Fibroblast of lung (primary cell): ENCODE data around the gene RARRES2. TPM values are rescaled to one million over a fixed set of nuclear protein-coding genes. Genes with fewer than 3 reads are reported as not detected.

Experiments
- DNase-seq, 2 donors: peaks; one replicate each; pipeline versions ENCODE4 v3.0.0 to v3.0.0-alpha.2; 2010; ENCODE audit warnings: low read depth in 2 of 2
- H2AFZ ChIP-seq: 2 replicates; pipeline ENCODE4 v1.5.1; 2012; ENCODE audit warnings: low read length, control low read depth, inconsistent platforms
- H3K27ac ChIP-seq: 2 replicates; pipeline ENCODE4 v1.5.1; 2011; ENCODE audit warnings: low read length, control low read depth; ENCODE audit not compliant: insufficient read depth
- H3K27me3 ChIP-seq: 2 replicates; pipeline ENCODE4 v1.5.1; 2011; ENCODE audit warnings: mild to moderate bottlenecking, low read length; ENCODE audit not compliant: control insufficient read depth, insufficient read depth
- H3K36me3 ChIP-seq: 2 replicates; pipeline ENCODE4 v1.5.1; 2011; ENCODE audit warnings: low read length; ENCODE audit not compliant: control insufficient read depth, insufficient read depth
- H3K4me1 ChIP-seq: 2 replicates; pipeline ENCODE4 v1.5.1; 2011; ENCODE audit warnings: low read length; ENCODE audit not compliant: control insufficient read depth, insufficient read depth; ENCODE audit errors: extremely low read depth
- H3K4me2 ChIP-seq: 2 replicates; pipeline ENCODE4 v1.5.1; 2011; ENCODE audit warnings: low read length, control low read depth; ENCODE audit not compliant: insufficient read depth; ENCODE audit errors: extremely low read depth
- H3K4me3 ChIP-seq, 4 experiments: fragments of 200-600 bp in 1 of 4; sonication (generic) in 1 of 4; replicated peaks in 1 of 4; 2 replicates each; pipeline ENCODE4 v1.5.1; 2011 to 2016; ENCODE audit warnings: low read length in 4 of 4, low read depth in 3 of 4, mild to moderate bottlenecking in 3 of 4, control low read depth in 2 of 4, inconsistent platforms in 1 of 4, mixed read lengths in 1 of 4; ENCODE audit not compliant: insufficient read depth in 1 of 4; ENCODE audit errors: control extremely low read depth in 1 of 4
- H3K79me2 ChIP-seq: 2 replicates; pipeline ENCODE4 v1.5.1; 2012; ENCODE audit warnings: mild to moderate bottlenecking, low read length, inconsistent platforms; ENCODE audit not compliant: control insufficient read depth, insufficient read depth
- H3K9ac ChIP-seq: 2 replicates; pipeline ENCODE4 v1.5.1; 2011; ENCODE audit warnings: mild to moderate bottlenecking, low read length, control low read depth; ENCODE audit not compliant: insufficient read depth
- H3K9me3 ChIP-seq: 2 replicates; pipeline ENCODE4 v1.5.1; 2012; ENCODE audit warnings: low read depth, low read length; ENCODE audit not compliant: control insufficient read depth, insufficient read depth
- H4K20me1 ChIP-seq: 2 replicates; pipeline ENCODE4 v1.5.1; 2011; ENCODE audit warnings: low read length; ENCODE audit not compliant: control insufficient read depth, insufficient read depth; ENCODE audit errors: extremely low read depth
- EZH2 ChIP-seq: IDR thresholded peaks from 2 replicates; pipeline ENCODE4 v1.5.1; 2012; ENCODE audit warnings: low read length, control low read depth, mild to moderate bottlenecking; ENCODE audit errors: missing control alignments
- polyA plus RNA-seq, 2 donors: library from polyadenylated mRNA; depleted of rRNA in 1 of 2; stranded (reverse) in 1 of 2; unstranded in 1 of 2; fragments of >200 nt; gene quantifications; 2 replicates each; pipeline ENCODE4 v1.2.1, GENCODE V29; 2011 to 2012; ENCODE audit warnings: missing spikeins in 1 of 2
- total RNA-seq: library from RNA; depleted of rRNA; stranded (reverse); fragments of >200 nt; gene quantifications from 2 replicates; pipeline ENCODE4 v1.2.1, GENCODE V29; 2014
- TF ChIP-seq, protein P1 (sequence below), 2 donors: IDR thresholded peaks in 1 of 2; conservative IDR thresholded peaks in 1 of 2; 1 replicate in 1 of 2; 2 replicates in 1 of 2; pipeline ENCODE4 v1.5.1; 2011 to 2012; ENCODE audit warnings: low read length in 2 of 2, control low read depth in 1 of 2, inconsistent platforms in 1 of 2, low read depth in 1 of 2, mild to moderate bottlenecking in 1 of 2

Gene RARRES2
- total and polyA plus RNA-seq, 2 donors (not counting 1 experiment from before 2014, with no cell fraction given): 65.6 to 67.0 TPM

DNA sequence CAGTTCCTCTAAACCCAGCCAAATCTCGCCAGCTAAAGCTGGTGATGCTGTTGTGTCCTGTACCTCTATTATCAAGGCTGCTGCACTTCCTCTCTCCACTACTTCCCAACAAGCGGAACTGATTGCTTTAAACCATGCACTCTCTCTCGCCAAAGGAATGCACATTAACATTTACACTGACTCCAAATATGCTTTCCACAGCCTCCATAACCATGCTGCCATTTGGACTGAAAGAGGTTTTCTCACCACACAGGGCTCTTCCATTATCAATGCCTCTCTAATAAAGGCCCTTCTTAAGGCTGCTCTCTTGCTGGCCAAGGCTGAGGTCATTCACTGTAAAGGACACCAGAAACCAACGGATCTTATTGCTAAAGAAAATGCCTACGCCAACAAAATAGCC, 29.7 kb downstream of the RARRES2 start:
- Histone ChIP-seq H3K4me2 (no peak overlapping the region), H2AFZ (no peak overlapping the region), H4K20me1 (no peaks in the 10 kb centered on the region), H3K27me3 (no peaks in the 10 kb centered on the region), H3K9ac (no peak overlapping the region), H3K79me2 (no peaks in the 10 kb centered on the region), H3K9me3 (no peaks in the 10 kb centered on the region), H3K36me3 (no peaks in the 10 kb centered on the region), H3K27ac (no peak overlapping the region), H3K4me3 (no peak overlapping the region), H3K4me1 (no peaks in the 10 kb centered on the region)
- TF ChIP-seq, protein P1, sequence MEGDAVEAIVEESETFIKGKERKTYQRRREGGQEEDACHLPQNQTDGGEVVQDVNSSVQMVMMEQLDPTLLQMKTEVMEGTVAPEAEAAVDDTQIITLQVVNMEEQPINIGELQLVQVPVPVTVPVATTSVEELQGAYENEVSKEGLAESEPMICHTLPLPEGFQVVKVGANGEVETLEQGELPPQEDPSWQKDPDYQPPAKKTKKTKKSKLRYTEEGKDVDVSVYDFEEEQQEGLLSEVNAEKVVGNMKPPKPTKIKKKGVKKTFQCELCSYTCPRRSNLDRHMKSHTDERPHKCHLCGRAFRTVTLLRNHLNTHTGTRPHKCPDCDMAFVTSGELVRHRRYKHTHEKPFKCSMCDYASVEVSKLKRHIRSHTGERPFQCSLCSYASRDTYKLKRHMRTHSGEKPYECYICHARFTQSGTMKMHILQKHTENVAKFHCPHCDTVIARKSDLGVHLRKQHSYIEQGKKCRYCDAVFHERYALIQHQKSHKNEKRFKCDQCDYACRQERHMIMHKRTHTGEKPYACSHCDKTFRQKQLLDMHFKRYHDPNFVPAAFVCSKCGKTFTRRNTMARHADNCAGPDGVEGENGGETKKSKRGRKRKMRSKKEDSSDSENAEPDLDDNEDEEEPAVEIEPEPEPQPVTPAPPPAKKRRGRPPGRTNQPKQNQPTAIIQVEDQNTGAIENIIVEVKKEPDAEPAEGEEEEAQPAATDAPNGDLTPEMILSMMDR (conservative IDR thresholded peaks at IDR 0.05 in 1 of 2, IDR thresholded peaks at IDR 0.05 in 1 of 2; ENCODE audit: low read depth in 1 of 2, low read length in 2 of 2): no peak
- TF ChIP-seq EZH2: no peak
- peak in 1 of 2 donors; percentile 86 for DNase-seq

DNA sequence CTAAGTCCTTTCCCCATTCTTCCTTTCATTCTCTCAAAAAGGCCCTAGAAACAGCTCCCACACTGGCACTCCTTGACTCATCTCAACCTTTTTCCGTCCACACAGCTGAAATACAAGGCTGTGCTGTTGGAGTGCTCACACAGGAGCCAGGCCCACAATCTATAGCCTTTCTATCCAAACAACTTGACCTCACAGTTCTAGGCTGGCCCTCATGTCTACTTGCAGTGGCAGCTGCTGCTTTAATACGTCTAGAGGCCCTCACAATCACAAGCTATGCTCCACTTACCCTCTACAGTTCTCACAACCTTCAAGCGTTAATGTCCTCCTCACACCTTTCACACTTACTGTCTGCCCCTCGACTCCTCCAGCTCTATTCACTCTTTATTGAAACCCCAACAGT, 30.3 kb downstream of the RARRES2 start:
- Histone ChIP-seq H3K4me3 (no peak overlapping the region), H2AFZ (no peak overlapping the region), H3K4me1 (no peaks in the 10 kb centered on the region), H3K9me3 (no peaks in the 10 kb centered on the region), H3K4me2 (no peak overlapping the region), H4K20me1 (no peaks in the 10 kb centered on the region), H3K79me2 (no peaks in the 10 kb centered on the region), H3K36me3 (no peaks in the 10 kb centered on the region), H3K27me3 (no peaks in the 10 kb centered on the region), H3K9ac (no peak overlapping the region), H3K27ac (no peak overlapping the region)
- DNase-seq: no peak
- TF ChIP-seq, protein P1 (conservative IDR thresholded peaks at IDR 0.05 in 1 of 2, IDR thresholded peaks at IDR 0.05 in 1 of 2; ENCODE audit: low read depth in 1 of 2, low read length in 2 of 2): no peak
- TF ChIP-seq EZH2: no peak

DNA sequence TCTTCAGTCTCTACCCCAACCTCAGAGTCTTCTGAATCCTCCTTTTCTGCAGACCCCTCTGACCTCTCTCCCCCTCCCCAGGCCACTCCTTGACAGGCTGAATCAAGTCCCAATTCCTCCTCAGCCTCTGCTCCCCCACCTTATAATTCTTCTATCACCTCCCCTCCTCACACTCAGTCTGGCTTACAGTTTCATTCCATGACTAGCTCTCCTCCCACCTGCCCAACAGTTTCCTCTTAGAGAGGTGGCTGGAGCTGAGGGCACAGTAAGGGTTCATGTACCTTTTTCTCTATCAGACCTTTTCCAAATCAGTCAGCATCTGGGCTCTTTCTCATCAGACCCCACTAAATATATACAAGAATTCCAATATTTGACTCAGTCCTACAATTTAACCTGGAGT, 32.9 kb downstream of the RARRES2 start:
- DNase-seq: no peak
- Histone ChIP-seq H3K27ac (no peak overlapping the region), H3K4me3 (no peak overlapping the region), H2AFZ (no peak overlapping the region), H3K27me3 (no peaks in the 10 kb centered on the region), H3K9me3 (no peaks in the 10 kb centered on the region), H3K4me1 (no peaks in the 10 kb centered on the region), H3K4me2 (no peak overlapping the region), H3K36me3 (no peaks in the 10 kb centered on the region), H3K9ac (no peak overlapping the region), H4K20me1 (no peaks in the 10 kb centered on the region), H3K79me2 (no peaks in the 10 kb centered on the region)
- no peak for TF ChIP-seq EZH2
- TF ChIP-seq, protein P1 (conservative IDR thresholded peaks at IDR 0.05 in 1 of 2, IDR thresholded peaks at IDR 0.05 in 1 of 2; ENCODE audit: low read depth in 1 of 2, low read length in 2 of 2): no peak
